CD4-positive, CD25-positive, alpha-beta regulatory T cell (primary cell): ENCODE data around the gene GID4. TPM values are rescaled to one million over a fixed set of nuclear protein-coding genes. Genes with fewer than 3 reads are reported as not detected.

Experiments used
- ATAC-seq, 2 donors: fragments of 150-1000 bp; cut with Tn5 transposase; one replicate each; pipeline ENCODE4 v1.10.0; 2021; ENCODE audit warnings: low read depth in 2 of 2, moderate number of reproducible peaks in 2 of 2, moderate library complexity in 1 of 2
- DNase-seq, 3 donors: peaks; one replicate each; pipeline versions ENCODE4 v3.0.0 to v3.0.0-alpha.2; 2012 to 2022; ENCODE audit warnings: mixed read lengths in 1 of 3
- H3K27ac ChIP-seq: one replicate; pipeline ENCODE4 v1.7.0; 2013; ENCODE audit warnings: mild to moderate bottlenecking, low read length; ENCODE audit not compliant: insufficient read depth, poor library complexity, severe bottlenecking
- H3K27me3 ChIP-seq: one replicate; pipeline ENCODE4 v1.7.0; 2013; ENCODE audit warnings: low read length; ENCODE audit not compliant: control insufficient read depth, insufficient read depth
- H3K36me3 ChIP-seq: one replicate; pipeline ENCODE4 v1.7.0; 2013; ENCODE audit warnings: mild to moderate bottlenecking, low read length, moderate library complexity; ENCODE audit not compliant: control insufficient read depth, insufficient read depth
- H3K4me1 ChIP-seq: 2 replicates; pipeline ENCODE4 v1.7.0; 2013; ENCODE audit warnings: mild to moderate bottlenecking, low read length; ENCODE audit not compliant: insufficient read depth, control insufficient read depth, poor library complexity, severe bottlenecking
- H3K4me3 ChIP-seq: one replicate; pipeline ENCODE4 v1.7.0; 2013; ENCODE audit warnings: low read depth, mild to moderate bottlenecking, low read length, moderate library complexity
- H3K9me3 ChIP-seq, 2 experiments: 1 replicate in 1 of 2; 2 replicates in 1 of 2; pipeline ENCODE4 v1.7.0; 2013; ENCODE audit warnings: low read length in 2 of 2, mild to moderate bottlenecking in 1 of 2, moderate library complexity in 1 of 2; ENCODE audit not compliant: control insufficient read depth in 2 of 2
- H3K27ac Mint-ChIP-seq, 3 donors: one replicate each; pipeline ENCODE4 v1.8.0; 2020 to 2022; ENCODE audit warnings: mild to moderate bottlenecking in 3 of 3, mixed read lengths in 3 of 3, moderate library complexity in 2 of 3
- H3K27me3 Mint-ChIP-seq: one replicate; pipeline ENCODE4 v1.8.0; 2022; ENCODE audit warnings: mild to moderate bottlenecking, mixed read lengths
- H3K36me3 Mint-ChIP-seq: one replicate; pipeline ENCODE4 v1.8.0; 2020; ENCODE audit warnings: mixed read lengths
- H3K4me1 Mint-ChIP-seq, 4 donors: one replicate each; pipeline ENCODE4 v1.8.0; 2020 to 2022; ENCODE audit warnings: mixed read lengths in 4 of 4, mild to moderate bottlenecking in 1 of 4
- H3K4me3 Mint-ChIP-seq, 4 donors: one replicate each; pipeline ENCODE4 v1.8.0; 2020 to 2022; ENCODE audit warnings: mild to moderate bottlenecking in 4 of 4, mixed read lengths in 4 of 4, moderate library complexity in 3 of 4
- H3K9me3 Mint-ChIP-seq, 7 donors: one replicate each; pipeline ENCODE4 v1.8.0; 2020 to 2022; ENCODE audit warnings: mixed read lengths in 7 of 7, mild to moderate bottlenecking in 3 of 7, moderate library complexity in 2 of 7
- polyA plus RNA-seq, 4 donors: library from polyadenylated mRNA; unstranded; fragments of 300-500 nt; fragmentation: Illumina TruSeq; gene quantifications; one replicate each; pipeline ENCODE4 v1.2.3, GENCODE V29; 2021
- total RNA-seq: library from RNA; stranded (reverse); gene quantifications from one replicate; pipeline ENCODE4 v1.2.3, GENCODE V29; 2022

Gene GID4
- total and polyA plus RNA-seq, 5 donors from 2014 or later, result 5.1 to 7.3 (median 5.4) TPM

GRCh38 chr17:18093616-18094408, 54.6 kb downstream of the GID4 start:
- Mint-ChIP-seq H3K4me1 (peaks cover 11 to 40% (median 20%) of the 10 kb centered on the region in 4 donors), H3K27me3 (no peaks in the 10 kb centered on the region), H3K36me3 (peaks cover 25% of the 10 kb centered on the region), H3K9me3 (peaks cover 0 to 2% (median 0%) of the 10 kb centered on the region in 7 donors), H3K27ac (no peak overlapping the region), H3K4me3 (peak overlapping the region in 2 of 4 donors; percentile 9 to 82)
- DNase-seq (peak in 1 of 3 donors; percentile 13), ATAC-seq (no peak)
- Histone ChIP-seq H3K9me3 (no peaks in the 10 kb centered on the region), H3K4me3 (no peak overlapping the region), H3K36me3 (peaks cover 49% of the 10 kb centered on the region), H3K27me3 (no peaks in the 10 kb centered on the region), H3K4me1 (peaks cover 2% of the 10 kb centered on the region), H3K27ac (no peak overlapping the region)

- H3K4me3 Mint-ChIP-seq, result peak overlapping the region in 2 of 4 donors; percentile 9 to 82
- ATAC-seq, result no peak
- H3K36me3 Mint-ChIP-seq, result peaks cover 31% of the 10 kb centered on the region
- no peak overlapping the region for H3K27ac Mint-ChIP-seq
- no peak overlapping the region for H3K4me3 ChIP-seq
- no peaks in the 10 kb centered on the region for H3K27me3 ChIP-seq
- no peaks in the 10 kb centered on the region for H3K9me3 ChIP-seq
- H3K27ac ChIP-seq, result no peak overlapping the region
- no peaks in the 10 kb centered on the region for H3K4me1 ChIP-seq
- DNase-seq, result no peak
- H3K4me1 Mint-ChIP-seq, result peaks cover 11 to 35% (median 17%) of the 10 kb centered on the region in 4 donors
- no peaks in the 10 kb centered on the region for H3K27me3 Mint-ChIP-seq
- H3K36me3 ChIP-seq, result peaks cover 55% of the 10 kb centered on the region
- peaks cover 0 to 2% (median 0%) of the 10 kb centered on the region in 7 donors for H3K9me3 Mint-ChIP-seq
Observed at GRCh38 chr17:18094409-18094807, 55.2 kb downstream of the GID4 start.

- ATAC-seq (no peak), DNase-seq (no peak)
- Mint-ChIP-seq H3K36me3 (peaks cover 25% of the 10 kb centered on the region), H3K27me3 (no peaks in the 10 kb centered on the region), H3K27ac (no peak overlapping the region), H3K4me3 (no peak overlapping the region), H3K4me1 (peaks cover 0 to 12% (median 6%) of the 10 kb centered on the region in 4 donors), H3K9me3 (no peaks in the 10 kb centered on the region)
- Histone ChIP-seq H3K27ac (no peak overlapping the region), H3K4me1 (no peaks in the 10 kb centered on the region), H3K36me3 (peaks cover 70% of the 10 kb centered on the region), H3K4me3 (no peak overlapping the region), H3K27me3 (no peaks in the 10 kb centered on the region), H3K9me3 (no peaks in the 10 kb centered on the region)
Observed at GRCh38 chr17:18099516-18099915, 60.3 kb downstream of the GID4 start.

DNA sequence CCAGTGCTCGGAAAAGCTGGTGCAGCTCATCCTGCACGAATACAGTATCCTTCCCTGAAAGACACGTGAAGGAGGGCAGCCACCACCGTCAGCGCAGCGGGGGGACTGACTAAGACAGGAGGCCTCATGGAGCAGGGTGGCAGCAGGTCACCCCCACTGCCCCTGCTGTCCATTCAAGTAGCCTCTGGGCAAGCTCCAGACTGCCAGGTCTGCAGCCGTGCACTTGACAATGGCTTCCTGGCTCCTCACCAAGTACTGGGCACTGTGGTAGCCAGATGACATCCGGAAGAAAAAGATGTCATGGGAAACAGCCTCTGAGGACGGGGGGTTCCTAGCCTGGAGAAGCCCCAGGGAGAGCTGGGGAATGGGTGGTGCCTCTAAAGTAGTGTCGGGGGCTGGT, 61.4 kb downstream of the GID4 start:
- DNase-seq (no peak), ATAC-seq (no peak)
- Mint-ChIP-seq H3K36me3 (peaks cover 26% of the 10 kb centered on the region), H3K27ac (no peak overlapping the region), H3K4me1 (peaks cover 0 to 12% (median 5%) of the 10 kb centered on the region in 4 donors), H3K4me3 (no peak overlapping the region), H3K9me3 (no peaks in the 10 kb centered on the region), H3K27me3 (no peaks in the 10 kb centered on the region)
- Histone ChIP-seq H3K27me3 (no peaks in the 10 kb centered on the region), H3K9me3 (no peaks in the 10 kb centered on the region), H3K4me3 (no peak overlapping the region), H3K27ac (no peak overlapping the region), H3K4me1 (no peaks in the 10 kb centered on the region), H3K36me3 (peaks cover 74% of the 10 kb centered on the region)

DNA sequence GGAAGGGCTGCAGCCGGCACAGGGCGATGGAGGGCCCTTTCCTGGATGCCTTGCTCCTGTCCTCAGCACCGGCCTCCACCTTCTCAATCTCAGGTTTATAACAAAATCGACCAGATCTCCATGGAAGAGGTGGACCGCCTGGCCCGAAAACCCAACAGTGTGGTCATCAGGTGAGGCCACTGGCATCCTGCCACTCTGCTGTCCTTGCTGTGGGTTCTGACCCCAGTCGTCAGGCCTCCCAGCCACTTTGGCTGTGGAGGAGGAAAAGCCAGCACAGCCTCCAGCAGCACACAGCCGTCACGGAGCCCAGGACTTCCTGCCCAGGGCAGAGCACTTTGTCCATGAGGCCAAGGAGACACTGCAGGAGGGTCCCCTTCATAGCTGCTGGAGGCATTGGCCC, 62.6 kb downstream of the GID4 start:
- Mint-ChIP-seq H3K36me3 (peaks cover 22% of the 10 kb centered on the region), H3K27me3 (no peaks in the 10 kb centered on the region), H3K4me3 (no peak overlapping the region), H3K27ac (peak overlapping the region in 1 of 3 donors; percentile 23), H3K4me1 (no peaks in the 10 kb centered on the region), H3K9me3 (no peaks in the 10 kb centered on the region)
- no peak overlapping the region for H3K27ac ChIP-seq
- H3K4me3 ChIP-seq, result no peak overlapping the region
- H3K27me3 ChIP-seq, result no peaks in the 10 kb centered on the region
- ATAC-seq, result no peak
- peaks cover 73% of the 10 kb centered on the region for H3K36me3 ChIP-seq
- H3K9me3 ChIP-seq, result no peaks in the 10 kb centered on the region
- H3K4me1 ChIP-seq, result no peaks in the 10 kb centered on the region
- no peak for DNase-seq

DNA sequence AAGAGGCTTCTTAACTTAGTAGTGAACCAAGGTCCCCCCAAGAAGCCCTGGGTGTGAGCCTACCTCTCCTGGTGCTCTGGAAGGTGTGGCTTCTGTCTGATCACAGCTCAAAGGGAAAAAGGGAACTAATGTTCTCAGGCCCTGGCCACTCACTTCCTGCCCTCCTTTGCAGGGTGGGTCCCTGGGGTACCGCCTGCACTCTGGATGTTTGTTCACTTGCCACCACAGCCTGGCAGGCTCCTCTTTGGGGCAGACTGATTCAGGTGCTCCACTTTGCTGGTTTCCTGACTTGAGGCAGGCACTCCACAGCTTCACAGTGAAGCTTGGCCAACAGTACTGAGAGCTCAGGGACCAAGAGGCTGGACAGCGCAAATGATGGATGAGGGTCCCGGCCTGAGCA, 63.4 kb downstream of the GID4 start:
- H3K27ac ChIP-seq, result no peak overlapping the region
- no peak for ATAC-seq
- H3K4me1 ChIP-seq, result no peaks in the 10 kb centered on the region
- peaks cover 71% of the 10 kb centered on the region for H3K36me3 ChIP-seq
- no peak overlapping the region for H3K4me3 ChIP-seq
- no peaks in the 10 kb centered on the region for H3K4me1 Mint-ChIP-seq
- no peaks in the 10 kb centered on the region for H3K9me3 Mint-ChIP-seq
- no peaks in the 10 kb centered on the region for H3K27me3 ChIP-seq
- no peaks in the 10 kb centered on the region for H3K27me3 Mint-ChIP-seq
- peaks cover 25% of the 10 kb centered on the region for H3K36me3 Mint-ChIP-seq
- peak overlapping the region in 2 of 3 donors; percentile 67 to 69 for H3K27ac Mint-ChIP-seq
- H3K4me3 Mint-ChIP-seq, result no peak overlapping the region
- no peak for DNase-seq
- no peaks in the 10 kb centered on the region for H3K9me3 ChIP-seq

DNA sequence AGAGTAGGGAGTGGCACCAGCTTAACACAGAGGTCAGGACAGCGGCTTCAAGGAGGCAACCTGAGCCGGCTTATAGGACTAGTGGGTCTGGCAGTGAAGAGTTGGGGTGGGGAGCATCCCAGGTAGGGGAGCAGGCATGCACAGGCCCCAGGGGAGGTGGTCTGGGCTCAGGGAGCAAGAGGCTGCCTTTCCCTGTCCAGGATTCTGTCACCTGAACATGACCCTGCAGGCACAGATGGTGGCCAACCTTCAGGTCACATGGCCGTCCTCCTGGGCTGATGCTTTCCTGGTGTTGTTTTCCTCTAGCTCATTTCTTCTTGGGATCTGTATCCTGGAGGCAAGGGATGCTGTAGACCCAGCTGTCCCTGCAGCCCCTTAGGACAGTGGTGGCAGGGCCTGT, 65.8 kb downstream of the GID4 start:
- ATAC-seq (no peak), DNase-seq (no peak)
- Mint-ChIP-seq H3K36me3 (peaks cover 18% of the 10 kb centered on the region), H3K4me1 (peaks cover 0 to 2% (median 0%) of the 10 kb centered on the region in 4 donors), H3K27me3 (no peaks in the 10 kb centered on the region), H3K4me3 (no peak overlapping the region), H3K9me3 (no peaks in the 10 kb centered on the region), H3K27ac (no peak overlapping the region)
- peaks cover 48% of the 10 kb centered on the region for H3K36me3 ChIP-seq
- no peak overlapping the region for H3K27ac ChIP-seq
- H3K4me3 ChIP-seq, result no peak overlapping the region
- no peaks in the 10 kb centered on the region for H3K9me3 ChIP-seq
- no peaks in the 10 kb centered on the region for H3K27me3 ChIP-seq
- H3K4me1 ChIP-seq, result no peaks in the 10 kb centered on the region

DNA sequence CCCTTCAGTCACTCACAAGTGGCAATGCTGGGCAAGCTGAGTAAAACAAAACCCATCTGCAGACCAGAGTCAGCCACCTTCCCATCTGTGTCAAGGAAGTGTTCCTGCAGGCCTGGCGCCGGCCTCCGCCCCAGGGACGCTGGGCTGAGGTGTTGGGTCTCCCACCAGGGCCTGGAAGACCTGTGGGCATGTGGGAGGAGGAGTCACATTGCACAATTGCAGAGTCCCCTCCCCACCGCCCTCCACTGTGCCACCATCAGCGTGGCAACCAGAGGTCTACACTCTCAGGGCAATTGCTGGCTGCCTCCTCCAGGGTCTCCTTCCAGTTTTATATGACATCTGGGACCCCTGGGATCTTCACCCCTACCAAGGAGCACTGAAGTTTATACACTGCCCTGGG, 66.4 kb downstream of the GID4 start:
- peak overlapping the region in 1 of 3 donors; percentile 31 for H3K27ac Mint-ChIP-seq
- peaks cover 0 to 2% (median 0%) of the 10 kb centered on the region in 4 donors for H3K4me1 Mint-ChIP-seq
- no peaks in the 10 kb centered on the region for H3K4me1 ChIP-seq
- H3K27me3 ChIP-seq, result no peaks in the 10 kb centered on the region
- no peaks in the 10 kb centered on the region for H3K9me3 Mint-ChIP-seq
- no peaks in the 10 kb centered on the region for H3K9me3 ChIP-seq
- no peaks in the 10 kb centered on the region for H3K27me3 Mint-ChIP-seq
- DNase-seq (no peak), ATAC-seq (no peak)
- H3K36me3 Mint-ChIP-seq, result peaks cover 14% of the 10 kb centered on the region
- H3K27ac ChIP-seq, result no peak overlapping the region
- no peak overlapping the region for H3K4me3 ChIP-seq
- no peak overlapping the region for H3K4me3 Mint-ChIP-seq
- H3K36me3 ChIP-seq, result peaks cover 42% of the 10 kb centered on the region
